ENCODE measurements around the gene GLE1.

GLE1 gene

GRCh38 chr9:128495296-128495695 lies 9.2 kb upstream of the GLE1 start:
- TF ChIP-seq, protein P1, sequence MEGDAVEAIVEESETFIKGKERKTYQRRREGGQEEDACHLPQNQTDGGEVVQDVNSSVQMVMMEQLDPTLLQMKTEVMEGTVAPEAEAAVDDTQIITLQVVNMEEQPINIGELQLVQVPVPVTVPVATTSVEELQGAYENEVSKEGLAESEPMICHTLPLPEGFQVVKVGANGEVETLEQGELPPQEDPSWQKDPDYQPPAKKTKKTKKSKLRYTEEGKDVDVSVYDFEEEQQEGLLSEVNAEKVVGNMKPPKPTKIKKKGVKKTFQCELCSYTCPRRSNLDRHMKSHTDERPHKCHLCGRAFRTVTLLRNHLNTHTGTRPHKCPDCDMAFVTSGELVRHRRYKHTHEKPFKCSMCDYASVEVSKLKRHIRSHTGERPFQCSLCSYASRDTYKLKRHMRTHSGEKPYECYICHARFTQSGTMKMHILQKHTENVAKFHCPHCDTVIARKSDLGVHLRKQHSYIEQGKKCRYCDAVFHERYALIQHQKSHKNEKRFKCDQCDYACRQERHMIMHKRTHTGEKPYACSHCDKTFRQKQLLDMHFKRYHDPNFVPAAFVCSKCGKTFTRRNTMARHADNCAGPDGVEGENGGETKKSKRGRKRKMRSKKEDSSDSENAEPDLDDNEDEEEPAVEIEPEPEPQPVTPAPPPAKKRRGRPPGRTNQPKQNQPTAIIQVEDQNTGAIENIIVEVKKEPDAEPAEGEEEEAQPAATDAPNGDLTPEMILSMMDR (conservative IDR thresholded peaks at IDR 0.05; ENCODE audit: low read depth, low read length) = no peak

DNA sequence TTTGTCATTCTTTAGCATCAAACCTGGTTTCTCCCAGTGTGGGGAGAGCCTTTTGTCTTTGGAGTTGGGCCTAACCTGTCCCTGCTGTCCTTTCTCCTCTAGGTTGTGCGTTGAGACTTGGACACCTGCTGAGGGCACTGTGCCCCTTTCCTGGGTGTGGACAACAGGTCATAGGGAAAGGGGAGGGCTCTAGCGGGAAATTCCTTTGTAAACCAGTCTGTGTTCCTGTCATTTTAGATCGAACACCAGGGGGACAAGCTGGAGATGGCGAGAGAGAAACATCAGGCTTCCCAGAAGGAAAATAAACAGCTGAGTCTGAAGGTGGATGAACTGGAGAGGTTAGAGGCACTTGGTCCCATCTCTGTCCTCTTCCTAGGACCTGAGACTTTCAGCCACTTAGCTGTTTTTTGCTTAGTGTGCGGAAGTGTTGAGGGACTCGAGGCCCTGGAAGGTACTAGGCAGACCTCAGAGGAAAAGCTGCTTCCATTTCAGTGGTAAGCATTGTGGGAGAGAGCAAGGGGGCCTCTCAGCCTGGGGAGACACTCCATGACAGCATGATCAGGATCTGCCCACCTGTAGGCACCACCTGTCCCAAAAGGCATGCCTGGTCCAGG lies 8.6 kb upstream of the GLE1 start:
- Histone ChIP-seq H3K4me2 (no peak overlapping the region), H4K20me1 (ENCODE audit: insufficient read depth) (no peaks in the 10 kb centered on the region), H3K4me3 (IDR thresholded peaks at IDR 0.05; ENCODE audit: insufficient read depth, low read depth, low read length) (no peak overlapping the region), H3K27ac (no peak overlapping the region), H3K79me2 (ENCODE audit: insufficient read depth, low read depth) (no peaks in the 10 kb centered on the region), H3K27me3 (ENCODE audit: insufficient read depth, low read depth) (no peaks in the 10 kb centered on the region), H3K9ac (no peak overlapping the region), H2AFZ (ENCODE audit: low read depth) (no peak overlapping the region), H3K4me1 (ENCODE audit: low read depth, poor library complexity, severe bottlenecking) (no peaks in the 10 kb centered on the region), H3K36me3 (ENCODE audit: insufficient read depth) (no peaks in the 10 kb centered on the region)
- TF ChIP-seq, protein P1 (conservative IDR thresholded peaks at IDR 0.05; ENCODE audit: low read depth, low read length) = no peak

More at GRCh38 chr9:128495296-128495695, 9.2 kb upstream of the GLE1 start:
- H3K4me2 ChIP-seq = no peak overlapping the region
- H3K27ac ChIP-seq = no peak overlapping the region
- no peaks in the 10 kb centered on the region for H3K79me2 ChIP-seq (ENCODE audit: insufficient read depth, low read depth)
- H4K20me1 ChIP-seq (ENCODE audit: insufficient read depth) = no peaks in the 10 kb centered on the region
- no peak overlapping the region for H3K4me3 ChIP-seq (IDR thresholded peaks at IDR 0.05; ENCODE audit: insufficient read depth, low read depth, low read length)
- no peak overlapping the region for H3K9ac ChIP-seq
- H3K4me1 ChIP-seq (ENCODE audit: low read depth, poor library complexity, severe bottlenecking) = no peaks in the 10 kb centered on the region
- no peaks in the 10 kb centered on the region for H3K27me3 ChIP-seq (ENCODE audit: insufficient read depth, low read depth)
- no peaks in the 10 kb centered on the region for H3K36me3 ChIP-seq (ENCODE audit: insufficient read depth)
- no peak overlapping the region for H2AFZ ChIP-seq (ENCODE audit: low read depth)

- H3K36me3 ChIP-seq (ENCODE audit: insufficient read depth) = no peaks in the 10 kb centered on the region
- no peaks in the 10 kb centered on the region for H3K4me1 ChIP-seq (ENCODE audit: low read depth, poor library complexity, severe bottlenecking)
- no peak overlapping the region for H3K27ac ChIP-seq
- no peak overlapping the region for H3K4me3 ChIP-seq (IDR thresholded peaks at IDR 0.05; ENCODE audit: insufficient read depth, low read depth, low read length)
- TF ChIP-seq, protein P1 (conservative IDR thresholded peaks at IDR 0.05; ENCODE audit: low read depth, low read length) = no peak
- no peaks in the 10 kb centered on the region for H3K79me2 ChIP-seq (ENCODE audit: insufficient read depth, low read depth)
- no peak overlapping the region for H2AFZ ChIP-seq (ENCODE audit: low read depth)
- H3K4me2 ChIP-seq = no peak overlapping the region
- no peak overlapping the region for H3K9ac ChIP-seq
- no peaks in the 10 kb centered on the region for H3K27me3 ChIP-seq (ENCODE audit: insufficient read depth, low read depth)
- H4K20me1 ChIP-seq (ENCODE audit: insufficient read depth) = no peaks in the 10 kb centered on the region
Measured at GRCh38 chr9:128497824-128498610, 6.5 kb upstream of the GLE1 start.

DNA sequence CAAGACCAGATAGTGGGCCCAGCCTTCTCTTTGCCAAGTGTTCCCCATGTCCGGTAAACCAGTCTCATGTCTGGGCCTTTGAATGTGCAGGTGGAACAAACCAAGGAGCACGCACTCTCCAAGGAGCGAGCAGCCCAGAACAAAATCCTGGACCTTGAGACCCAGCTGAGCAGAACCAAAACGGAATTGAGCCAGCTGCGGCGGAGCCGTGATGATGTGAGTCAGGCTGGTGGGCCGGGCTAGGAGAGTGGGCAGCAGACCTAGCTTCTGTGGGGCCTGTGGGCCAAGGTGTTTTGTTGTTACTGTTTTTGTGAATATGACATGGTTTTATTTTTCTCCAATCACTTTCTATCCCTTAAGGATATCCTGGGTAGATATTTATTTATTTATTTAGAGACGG lies 5.6 kb upstream of the GLE1 start:
- TF ChIP-seq, protein P1 (conservative IDR thresholded peaks at IDR 0.05; ENCODE audit: low read depth, low read length) = no peak
- Histone ChIP-seq H3K4me3 (IDR thresholded peaks at IDR 0.05; ENCODE audit: insufficient read depth, low read depth, low read length) (no peak overlapping the region), H3K4me1 (ENCODE audit: low read depth, poor library complexity, severe bottlenecking) (peaks cover 3% of the 10 kb centered on the region), H3K36me3 (ENCODE audit: insufficient read depth) (no peaks in the 10 kb centered on the region), H3K27me3 (ENCODE audit: insufficient read depth, low read depth) (no peaks in the 10 kb centered on the region), H4K20me1 (ENCODE audit: insufficient read depth) (no peaks in the 10 kb centered on the region), H3K27ac (no peak overlapping the region), H3K4me2 (no peak overlapping the region), H3K9ac (no peak overlapping the region), H3K79me2 (ENCODE audit: insufficient read depth, low read depth) (peaks cover 4% of the 10 kb centered on the region; the same call in 1 of the 2 replicates), H2AFZ (ENCODE audit: low read depth) (no peak overlapping the region)

Measured in KMS-11 (cell line).